ENCODE measurements around the gene APIP.
"Not testable (repeated sequence)": the region's sequence is repeated elsewhere in the genome, so short reads cannot be mapped to it uniquely, and the experiment has no call there.

The APIP gene

DNA sequence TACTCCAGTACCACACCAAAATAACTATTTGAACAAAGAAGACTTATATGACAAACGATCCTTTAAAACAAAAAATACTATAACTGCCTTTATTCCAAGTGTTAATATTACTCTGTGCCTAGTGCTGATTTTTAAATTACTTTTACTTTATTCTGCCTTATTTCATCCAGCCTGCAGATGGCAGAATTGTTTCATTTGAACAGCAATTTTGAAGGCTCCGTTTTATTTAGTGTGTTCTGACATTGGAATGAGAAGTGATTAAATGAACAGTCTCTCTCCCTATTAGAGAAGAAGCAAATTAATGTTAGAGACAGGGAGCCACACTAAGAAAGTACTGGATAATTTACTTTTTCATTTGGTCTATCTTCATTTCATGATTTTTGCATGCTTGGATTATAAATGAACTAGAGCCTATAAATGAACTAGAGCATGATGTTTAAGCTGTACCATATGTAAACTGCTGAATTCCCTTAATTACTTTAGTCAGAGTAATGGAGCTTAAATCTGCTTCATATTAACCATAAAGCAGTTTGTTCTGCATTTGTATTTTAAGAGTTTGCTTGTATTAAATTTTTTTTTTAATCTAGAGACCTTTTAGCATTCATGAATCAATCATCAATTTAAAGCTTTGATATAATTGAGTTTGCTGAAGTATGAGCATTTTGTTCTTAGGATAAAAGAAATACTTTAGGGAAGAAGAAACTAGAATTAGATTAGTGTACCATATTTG is 10.1 kb upstream of the APIP start:
- peak; percentile 46 for DNase-seq (ENCODE audit: low read depth)

DNA sequence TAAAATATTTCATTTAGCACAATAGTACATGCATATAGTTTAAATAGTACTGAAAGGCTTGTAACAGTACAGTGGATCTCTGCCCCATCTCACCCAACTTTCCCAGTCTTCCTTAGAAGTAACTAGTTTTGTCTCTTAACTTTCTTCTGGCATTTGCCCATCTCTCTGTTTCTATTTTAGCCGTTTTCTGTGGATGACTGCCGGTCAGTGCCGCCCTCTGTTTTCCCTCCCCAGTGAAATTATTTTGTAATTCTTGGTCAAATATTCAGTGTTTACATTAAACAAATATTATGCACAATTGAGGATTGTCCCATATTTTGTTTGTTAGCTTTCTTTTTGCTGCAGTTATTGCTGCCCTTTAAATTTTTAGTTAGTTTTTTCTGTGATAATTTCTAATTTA is 8.5 kb upstream of the APIP start:
- no peak for DNase-seq (ENCODE audit: low read depth)

DNA sequence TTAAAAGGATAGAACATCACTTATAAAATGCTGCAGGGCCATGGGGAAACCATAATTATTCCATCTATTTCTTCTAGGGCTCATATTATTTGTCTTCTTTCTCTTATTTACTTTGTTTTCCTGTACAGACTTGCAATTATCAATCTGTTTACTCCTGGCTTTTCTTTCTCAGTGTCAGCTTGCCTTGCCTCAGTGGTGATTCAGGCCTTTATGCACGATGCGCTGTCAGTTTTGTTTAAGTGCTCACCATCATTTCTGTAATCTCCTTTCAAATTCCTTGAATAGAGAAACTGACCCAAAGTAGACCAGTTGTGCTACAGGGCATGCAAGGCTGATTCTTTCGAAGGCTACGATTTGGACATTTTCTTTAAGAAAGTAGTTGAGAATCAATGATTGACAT is 5.0 kb upstream of the APIP start:
- DNase-seq (ENCODE audit: low read depth): no peak

DNA sequence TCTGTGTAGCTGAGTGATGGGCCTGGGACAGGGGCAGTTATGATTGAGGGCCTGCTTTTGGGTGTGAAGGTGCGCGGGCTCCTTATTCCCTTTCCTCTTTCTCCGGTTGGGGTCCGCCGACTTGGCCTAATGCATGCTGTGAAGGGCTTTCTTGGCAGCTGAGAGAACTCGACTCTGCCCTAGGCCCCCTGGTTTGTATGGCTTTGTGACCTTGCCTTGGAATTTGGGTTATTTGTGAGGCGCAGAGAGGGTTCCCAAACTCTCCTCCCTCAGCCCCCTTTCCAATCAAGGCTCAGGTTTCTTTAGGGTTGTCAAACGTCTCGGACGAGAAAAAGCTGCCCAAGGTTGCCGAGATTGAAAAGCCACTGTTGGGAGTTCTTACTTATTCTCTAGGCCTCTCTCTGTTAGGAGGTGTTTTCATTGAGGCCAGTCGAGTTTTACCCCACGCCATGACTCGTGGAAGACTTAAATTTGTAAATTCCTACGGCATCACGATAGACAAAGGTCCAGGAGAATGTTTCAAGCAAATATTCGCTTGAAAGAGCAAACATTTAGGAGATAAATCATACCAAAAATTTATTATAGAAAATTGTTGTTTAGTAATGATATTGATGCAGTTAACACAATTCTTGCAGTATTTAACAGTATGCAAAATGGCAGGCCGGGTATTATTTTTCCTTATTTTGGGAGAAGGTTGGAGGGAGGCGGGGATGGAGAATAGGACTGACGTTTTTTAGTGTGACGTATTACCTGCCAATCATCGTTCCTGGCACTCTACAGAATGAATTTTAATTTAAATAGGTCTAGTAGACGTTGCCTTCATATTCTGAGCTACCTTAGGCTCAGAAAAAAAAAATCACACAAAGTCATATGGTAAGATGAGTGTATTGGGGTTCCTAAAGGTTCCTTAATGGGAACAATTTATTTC is 928 bp upstream of the APIP start:
- no peak for DNase-seq (ENCODE audit: low read depth)

DNA sequence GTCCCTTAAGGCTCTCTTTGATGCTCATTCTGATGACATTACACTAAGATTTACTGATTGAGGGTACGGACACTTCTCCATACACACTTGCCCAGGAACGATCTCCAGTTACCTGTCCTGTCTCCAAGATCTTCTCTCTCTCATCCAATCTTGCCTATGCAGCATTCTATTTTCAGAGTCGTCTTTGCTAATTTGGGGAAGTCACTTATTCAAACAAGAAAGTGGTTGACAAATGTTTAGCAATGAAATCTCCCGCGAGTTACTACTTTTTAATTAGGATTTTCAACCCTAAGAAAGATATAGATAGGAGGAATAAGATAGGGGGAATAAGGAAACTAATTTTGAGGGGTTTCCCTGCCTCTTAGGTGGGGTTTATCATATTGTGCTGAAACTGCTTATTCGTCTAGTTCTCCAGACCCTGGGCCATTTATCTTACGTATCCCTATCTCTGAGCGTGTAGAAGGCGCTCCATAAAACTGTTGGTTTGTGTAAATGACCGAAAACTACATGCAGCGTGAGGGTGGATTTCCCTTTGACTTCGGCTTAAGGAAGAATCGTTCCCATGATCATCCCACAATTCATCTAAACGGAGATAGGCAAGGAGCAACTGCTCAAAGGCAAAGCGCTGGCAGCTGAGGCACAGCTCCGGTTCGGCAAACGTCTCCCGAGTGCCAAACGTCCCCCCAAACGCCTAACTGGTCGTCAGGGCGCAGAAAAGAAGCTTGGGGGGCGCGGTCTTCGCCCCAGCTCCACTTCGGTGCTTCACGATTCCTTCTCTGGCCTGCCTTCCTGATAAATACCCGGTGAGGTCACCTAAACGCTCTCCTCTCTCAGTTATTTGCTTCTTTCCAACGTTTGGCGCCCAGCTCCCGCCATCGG is 804 bp downstream of the APIP start:
- no peak for DNase-seq (ENCODE audit: low read depth)

DNA sequence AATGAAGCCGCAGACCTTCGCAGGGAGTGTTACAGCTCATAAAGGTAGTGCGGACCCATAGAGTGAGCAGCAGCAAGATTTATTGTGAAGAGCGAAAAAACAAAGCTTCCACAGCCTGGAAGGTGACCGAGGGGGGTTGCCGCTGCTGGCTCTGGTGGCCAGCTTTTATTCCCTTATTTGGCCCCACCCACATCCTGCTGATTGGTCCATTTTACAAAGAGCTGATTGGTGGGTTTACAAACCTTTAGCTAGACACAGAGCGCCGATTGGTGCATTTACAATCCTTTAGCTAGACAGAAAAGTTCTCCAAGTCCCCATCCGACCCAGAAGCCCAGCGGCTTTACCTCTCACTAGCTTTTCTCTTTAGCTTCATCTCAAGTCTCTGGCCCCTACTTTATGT is 2.6 kb downstream of the APIP start:
- DNase-seq (ENCODE audit: low read depth): not testable (repeated sequence)

DNA sequence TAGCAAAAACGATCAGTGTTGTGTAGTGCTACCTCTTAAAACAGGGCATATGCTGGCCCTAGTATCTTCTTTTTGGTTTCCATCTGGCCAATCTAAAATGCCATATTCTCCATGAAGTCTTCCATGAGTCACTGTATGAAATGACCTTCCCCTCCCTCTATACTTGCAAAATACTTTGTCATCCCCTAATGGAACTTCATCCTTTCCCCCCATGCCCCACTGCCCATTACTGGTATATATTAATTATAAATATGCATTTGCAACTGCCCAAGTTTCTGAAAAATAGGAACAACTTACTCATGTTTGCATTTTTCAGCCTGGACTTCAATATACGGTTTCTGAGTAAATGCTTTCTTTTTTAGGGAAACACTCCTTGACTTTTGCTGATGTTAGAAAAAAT is 4.5 kb downstream of the APIP start:
- DNase-seq (ENCODE audit: low read depth): no peak

DNA sequence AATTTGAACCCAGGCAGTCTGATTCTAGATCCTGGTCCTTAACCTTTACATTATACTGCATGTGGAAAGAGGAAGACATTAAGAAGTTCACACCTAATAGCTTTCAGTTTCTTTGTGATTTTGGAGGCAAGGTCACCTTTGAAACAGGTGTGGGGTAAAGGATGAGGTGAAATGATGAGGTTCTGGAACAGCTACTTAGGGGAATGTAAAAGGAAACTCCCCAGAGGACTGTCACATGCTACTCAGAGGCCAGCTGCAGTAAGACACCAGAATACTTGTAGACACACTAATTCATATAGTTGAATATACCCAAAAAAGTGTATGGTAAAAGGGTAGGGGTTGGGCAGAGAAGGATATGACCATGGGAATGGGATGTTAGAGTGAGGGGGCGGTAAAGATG is 5.4 kb downstream of the APIP start:
- no peak for DNase-seq (ENCODE audit: low read depth)

DNA sequence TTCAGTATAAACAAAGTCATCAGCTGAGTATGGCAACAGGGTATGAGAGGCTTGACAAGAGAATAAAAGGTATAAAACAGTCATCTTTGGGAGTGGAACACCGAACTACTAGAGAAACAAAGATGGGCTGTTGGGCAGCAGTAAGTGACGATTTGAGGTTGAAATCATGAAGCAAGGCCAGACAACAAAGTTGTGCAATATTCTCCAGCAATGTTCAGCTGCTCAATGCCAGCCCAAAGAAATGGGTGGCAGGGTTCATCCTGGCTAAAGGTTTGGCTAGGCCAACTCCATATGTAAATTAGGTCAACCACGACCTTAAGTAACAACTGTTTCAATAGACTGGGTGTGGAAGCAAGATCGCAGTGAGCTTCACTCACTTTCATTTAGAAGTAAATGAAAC is 6.2 kb downstream of the APIP start:
- DNase-seq (ENCODE audit: low read depth): no peak

DNA sequence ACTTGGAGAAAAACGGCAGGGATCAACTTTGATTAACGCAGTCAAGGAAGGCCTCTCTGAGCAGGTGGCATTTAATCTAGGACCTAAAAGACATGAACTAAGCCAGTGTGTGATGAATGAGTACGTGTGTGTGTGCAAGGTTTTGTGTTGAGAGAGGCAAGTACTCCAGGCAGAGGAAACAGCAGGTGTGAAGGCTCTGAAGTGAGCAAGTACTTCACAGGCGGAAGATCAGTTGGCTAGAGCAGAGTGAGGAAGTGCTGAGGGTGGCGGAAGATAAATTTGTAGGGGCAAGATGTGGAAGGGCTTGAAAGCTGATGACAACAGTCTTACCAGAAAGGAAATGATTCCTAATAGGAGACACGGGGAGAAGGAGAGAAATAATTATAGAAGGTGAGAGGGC is 6.8 kb downstream of the APIP start:
- no peak for DNase-seq (ENCODE audit: low read depth)

DNA sequence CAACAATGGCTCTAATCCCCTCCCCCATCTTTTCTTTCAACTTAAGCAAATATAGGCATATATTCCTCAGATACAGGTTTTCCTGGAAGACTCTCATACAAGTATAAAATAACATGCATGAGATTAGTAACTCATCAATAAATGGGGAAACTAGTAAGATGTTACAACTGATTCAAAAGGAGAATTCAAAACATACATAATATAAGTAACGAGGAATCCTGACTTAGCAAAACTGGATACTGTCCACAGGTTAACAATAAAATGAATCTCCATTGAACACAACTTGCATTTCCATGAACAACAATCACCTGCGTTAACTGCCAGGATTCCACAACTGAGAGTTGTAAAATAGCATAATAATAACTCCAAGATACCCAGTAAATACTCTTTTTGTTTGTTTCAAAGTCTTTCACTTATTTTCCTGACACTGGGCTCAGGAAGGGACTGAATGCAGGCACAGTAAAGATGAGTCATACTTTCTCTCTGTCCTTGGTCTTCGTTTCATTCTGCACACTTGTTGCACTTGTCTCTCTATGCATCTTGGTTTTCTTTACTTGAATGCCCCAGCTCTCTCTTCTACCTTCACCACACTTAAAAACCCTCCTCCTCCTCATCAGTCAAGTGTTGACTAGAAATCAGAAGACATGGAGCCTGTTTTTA is 8.1 kb downstream of the APIP start:
- no peak for DNase-seq (ENCODE audit: low read depth)

DNA sequence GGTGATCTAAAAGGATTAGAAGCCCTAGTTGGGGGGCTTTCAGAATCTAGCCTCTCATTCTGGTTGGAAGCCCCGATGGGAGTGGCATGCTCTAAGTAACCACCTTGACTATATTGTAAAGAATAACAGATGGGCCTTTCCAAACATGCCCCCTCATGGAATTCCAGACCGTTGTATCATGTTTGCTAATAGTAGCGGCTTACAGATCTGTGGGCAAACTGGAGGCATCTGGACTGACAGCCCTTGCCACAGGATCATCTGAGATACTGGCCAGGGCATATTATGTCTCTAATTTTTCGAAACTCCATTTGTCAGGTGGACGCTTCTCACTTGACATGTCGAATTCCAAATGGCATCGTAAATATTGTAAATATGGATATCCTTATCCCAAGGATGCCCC is 10.5 kb downstream of the APIP start:
- no peak for DNase-seq (ENCODE audit: low read depth)

DNA sequence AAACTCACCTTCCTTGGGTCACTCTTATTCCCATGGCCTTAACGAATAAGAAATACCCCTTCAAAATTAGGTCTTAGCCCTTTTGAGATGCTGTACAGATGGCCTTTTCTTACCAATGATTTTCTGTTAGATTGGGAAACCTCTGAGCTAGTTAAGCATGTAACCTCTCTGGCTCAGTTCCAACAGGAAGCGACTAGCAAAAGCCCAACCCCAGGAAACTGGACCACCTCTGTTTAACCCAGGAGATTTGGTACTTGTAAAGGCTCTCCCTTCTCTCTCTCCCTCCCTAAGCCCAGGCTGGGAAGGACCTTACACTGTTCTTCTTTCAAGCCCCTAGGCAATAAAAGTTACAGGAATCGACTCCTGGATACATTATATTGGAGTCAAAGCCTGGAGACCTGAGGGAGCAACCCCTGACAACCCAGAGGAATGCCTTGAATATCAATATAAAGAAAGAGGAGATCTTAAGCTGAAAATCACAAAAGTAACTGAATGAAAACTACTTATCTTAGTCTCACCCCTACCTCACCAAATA is 11.7 kb downstream of the APIP start:
- DNase-seq (ENCODE audit: low read depth): no peak

DNA sequence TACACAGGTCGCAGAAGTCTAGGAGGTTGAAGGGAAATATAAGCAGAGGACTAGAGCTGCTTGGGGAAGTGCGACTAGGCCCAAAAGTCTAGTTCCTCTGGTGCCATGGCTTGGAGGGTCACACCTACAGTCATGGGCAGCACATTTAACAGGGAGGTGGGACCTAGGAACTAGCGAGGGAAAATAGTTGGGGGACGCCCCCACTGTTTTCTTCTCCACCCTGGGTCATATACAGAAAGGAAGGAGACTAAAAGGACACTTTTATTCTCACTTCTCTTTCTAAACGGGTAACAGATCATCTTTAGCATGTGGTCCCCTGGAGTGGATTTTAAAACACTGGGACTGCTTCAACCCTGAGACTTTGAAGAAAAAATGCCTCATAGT is 16.6 kb downstream of the APIP start:
- no peak for DNase-seq (ENCODE audit: low read depth)

DNA sequence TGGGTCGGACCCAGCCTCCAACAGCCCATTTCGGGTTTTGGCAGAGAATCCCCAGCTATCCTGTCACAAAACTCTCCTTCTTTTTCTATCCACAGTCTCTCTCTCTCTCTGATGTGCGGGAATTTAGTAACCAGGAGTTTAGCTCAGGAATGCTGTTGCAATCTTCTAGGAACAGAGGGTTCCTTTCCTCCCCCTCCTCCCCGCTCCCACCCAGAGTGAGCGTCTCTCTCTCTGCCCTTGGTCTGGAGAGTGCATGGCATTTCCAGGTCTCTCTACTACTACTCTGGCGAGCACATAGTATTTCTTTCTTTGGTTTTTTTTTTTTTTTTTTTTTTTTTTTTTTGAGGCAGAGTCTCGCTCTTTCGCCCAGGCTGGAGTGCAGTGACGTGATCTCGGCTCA is 17.7 kb downstream of the APIP start:
- DNase-seq (ENCODE audit: low read depth): no peak

DNA sequence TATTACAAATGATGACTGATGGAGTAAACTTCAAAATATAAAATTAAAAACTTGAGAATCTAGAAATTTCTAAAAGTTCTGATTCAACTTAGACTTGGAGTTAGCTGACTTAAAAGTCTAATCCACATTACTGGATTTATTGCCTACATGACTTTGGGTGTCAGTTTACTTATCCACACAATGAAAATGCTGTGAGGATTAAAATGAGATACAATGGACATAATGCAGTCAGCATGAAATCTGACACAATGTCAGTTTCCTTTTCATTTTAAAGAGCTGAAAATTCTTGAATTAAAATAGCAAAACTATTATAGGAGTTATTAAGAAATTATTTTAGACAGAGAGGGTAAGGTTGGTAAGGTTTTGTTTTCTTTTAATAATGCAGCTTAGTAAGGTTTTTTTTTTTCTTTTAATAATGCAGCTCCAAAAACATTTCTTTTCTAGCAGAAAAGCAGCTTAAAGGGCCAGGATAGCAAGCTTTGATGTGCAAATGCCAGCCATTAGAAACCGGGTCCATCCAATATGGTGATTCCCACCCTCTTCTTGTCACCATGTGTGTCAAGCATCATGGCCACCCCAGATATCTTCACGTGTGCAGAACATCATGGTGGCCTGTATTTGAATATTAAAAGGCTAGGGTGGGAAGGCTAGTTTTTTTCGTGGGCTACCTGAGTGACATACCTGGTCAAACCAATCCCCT is 18.9 kb downstream of the APIP start:
- no peak for DNase-seq (ENCODE audit: low read depth)

DNA sequence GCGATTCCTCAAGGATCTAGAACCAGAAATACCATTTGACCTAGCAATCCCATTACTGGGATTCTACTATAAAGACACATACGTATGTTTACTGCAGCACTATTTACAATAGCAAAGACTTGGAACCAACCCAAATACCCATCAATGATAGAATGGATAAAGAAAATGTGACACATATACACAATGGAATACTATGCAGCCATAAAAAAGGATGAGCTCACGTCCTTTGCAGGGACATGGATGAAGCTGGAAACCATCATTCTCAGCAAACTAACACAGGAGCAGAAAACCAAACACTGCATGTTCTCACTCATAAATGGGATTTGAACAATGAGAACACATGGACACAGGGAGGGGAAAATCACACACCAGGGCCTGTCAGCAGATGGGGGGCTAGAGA is 20.0 kb downstream of the APIP start:
- not testable (repeated sequence) for DNase-seq (ENCODE audit: low read depth)

DNA sequence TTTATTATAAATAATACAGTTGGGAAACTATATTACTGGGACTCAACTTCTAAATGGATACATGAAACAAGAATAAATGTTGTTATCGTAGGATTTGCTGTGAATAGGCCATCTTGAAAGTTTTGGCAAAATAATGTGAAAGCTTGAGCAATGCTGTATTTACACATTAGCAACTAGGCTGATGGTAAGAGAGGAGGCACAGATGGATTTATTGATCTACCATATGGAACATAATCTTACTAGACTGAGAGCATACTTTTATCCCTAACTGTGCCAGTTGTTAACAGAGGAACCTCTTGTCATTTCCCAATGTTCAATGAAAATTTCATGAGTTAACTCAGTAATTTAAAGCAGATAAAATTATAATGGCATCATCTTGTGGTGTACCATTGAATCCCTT is 22.8 kb downstream of the APIP start:
- no peak for DNase-seq (ENCODE audit: low read depth)

DNA sequence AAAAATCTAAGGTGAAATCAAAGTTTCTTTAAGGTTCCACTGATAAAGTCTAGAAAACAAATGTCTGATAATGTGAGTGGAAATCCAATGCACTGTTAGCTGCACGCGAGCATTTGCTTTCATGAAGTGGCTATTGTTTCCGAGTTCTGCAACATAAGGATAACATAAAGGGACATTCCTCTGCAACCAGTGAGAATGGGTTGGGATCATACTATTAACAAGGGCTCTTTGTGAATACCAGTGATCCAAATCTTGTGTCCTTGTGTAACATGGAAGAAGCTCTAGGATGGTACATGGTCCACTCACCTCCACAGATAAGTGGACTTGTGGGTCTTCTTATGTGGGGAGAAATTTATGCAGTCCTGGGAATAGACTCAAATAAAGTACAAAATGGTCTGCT is 24.6 kb downstream of the APIP start:
- DNase-seq (ENCODE audit: low read depth): no peak

DNA sequence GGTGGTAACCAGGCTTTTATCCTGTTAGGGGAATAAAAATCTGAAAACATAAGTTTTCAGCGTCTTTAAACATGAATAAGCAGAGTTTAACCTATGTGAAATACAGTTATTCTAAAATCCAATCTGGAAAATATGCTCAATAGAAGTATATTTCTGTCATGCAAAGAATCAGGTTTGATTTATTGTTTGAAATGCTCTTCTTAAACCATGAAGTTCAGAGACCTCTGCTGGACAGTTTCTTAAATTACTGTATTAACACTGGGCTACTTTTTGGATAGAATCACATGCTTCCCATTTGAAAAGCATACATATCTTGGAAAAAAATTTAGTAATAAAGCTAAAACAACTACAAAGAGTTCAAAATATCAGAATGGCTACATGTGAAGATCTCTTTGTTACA is 25.4 kb downstream of the APIP start:
- peak; percentile 39 for DNase-seq (ENCODE audit: low read depth)

DNA sequence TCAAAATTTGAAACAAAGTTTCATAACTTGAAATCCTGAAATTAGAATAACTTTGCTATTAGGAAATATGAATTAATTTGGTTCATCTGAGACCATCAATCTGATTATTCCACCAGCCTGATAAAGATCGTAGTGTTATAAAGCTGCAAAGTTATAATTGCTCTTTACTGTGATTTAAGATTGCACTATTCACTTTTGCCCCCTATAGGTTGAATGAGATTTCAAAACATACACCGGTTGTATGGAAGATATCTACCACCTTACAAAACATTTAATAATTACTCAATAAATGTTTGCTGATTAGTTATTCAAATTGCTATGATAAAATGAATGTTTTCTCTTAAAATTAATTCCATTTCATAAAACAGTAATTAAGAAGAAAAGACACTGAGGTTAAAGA is 26.1 kb downstream of the APIP start:
- no peak for DNase-seq (ENCODE audit: low read depth)
